Medulla oblongata (tissue), 1 donor: ENCODE measurements around the gene JMJD4.

Source experiments
- DNase-seq: peaks from one replicate; pipeline ENCODE4 v3.0.0-alpha.2; 2015; ENCODE audit errors: extremely low spot score

Gene JMJD4

GRCh38 chr1:227734856-227735538, at the start of gene JMJD4, which contains the start of gene SNAP47:
Gene JMJD4, minus strand, starts transcription at chr1:227735302. Its CDS starts 29 bp downstream, at chr1:227735273.
Gene SNAP47, plus strand, starts transcription at chr1:227735435. Its CDS starts 12,302 bp downstream, at chr1:227747737.
- peak; percentile 92 for DNase-seq

DNA sequence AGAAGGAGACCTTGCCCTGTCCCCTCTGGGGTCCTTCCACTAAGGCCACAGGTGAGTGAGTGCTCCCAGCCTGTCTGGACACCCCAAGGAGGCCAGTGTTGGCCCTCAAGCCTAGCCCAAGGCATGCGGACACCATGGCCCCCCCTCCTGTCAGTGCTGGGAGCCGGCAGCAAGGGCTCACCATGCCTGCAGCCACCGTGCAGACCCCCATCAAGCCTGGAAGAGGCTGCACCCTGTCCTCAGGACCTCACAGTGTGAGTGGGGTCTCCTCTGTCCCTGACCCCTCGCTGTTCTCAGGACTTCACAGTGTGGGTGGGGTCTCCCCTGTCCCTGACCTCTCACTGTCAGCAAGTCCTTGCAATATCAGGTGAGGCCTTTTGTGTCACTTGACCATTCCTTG, 47.1 kb upstream of the JMJD4 start:
- no peak for DNase-seq

- DNase-seq = no peak
These were observed 46.3 kb upstream of the JMJD4 start for GRCh38 chr1:227781314-227781930.

GRCh38 chr1:227780101-227781044, 45.3 kb upstream of the JMJD4 start:
- DNase-seq = no peak

DNA sequence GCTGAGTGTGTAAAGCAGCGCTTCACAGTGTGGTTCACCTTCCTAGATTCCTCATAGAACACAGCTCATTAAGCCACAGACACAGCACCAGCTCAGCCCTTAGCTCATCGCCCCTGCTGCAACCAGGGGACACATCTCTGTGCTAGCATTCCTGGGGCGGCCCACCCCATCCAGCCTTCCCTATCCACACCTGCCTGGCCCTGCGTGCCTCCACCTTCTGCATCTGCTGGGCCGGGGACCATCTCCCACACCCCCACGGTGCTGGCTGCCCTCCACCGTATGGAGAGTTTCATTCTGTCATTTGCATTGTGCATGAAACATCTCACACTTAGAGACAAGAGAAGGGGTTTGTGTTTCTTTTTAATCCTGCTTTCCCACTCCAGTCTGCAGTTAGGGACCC, 44.6 kb upstream of the JMJD4 start:
- no peak for DNase-seq

DNA sequence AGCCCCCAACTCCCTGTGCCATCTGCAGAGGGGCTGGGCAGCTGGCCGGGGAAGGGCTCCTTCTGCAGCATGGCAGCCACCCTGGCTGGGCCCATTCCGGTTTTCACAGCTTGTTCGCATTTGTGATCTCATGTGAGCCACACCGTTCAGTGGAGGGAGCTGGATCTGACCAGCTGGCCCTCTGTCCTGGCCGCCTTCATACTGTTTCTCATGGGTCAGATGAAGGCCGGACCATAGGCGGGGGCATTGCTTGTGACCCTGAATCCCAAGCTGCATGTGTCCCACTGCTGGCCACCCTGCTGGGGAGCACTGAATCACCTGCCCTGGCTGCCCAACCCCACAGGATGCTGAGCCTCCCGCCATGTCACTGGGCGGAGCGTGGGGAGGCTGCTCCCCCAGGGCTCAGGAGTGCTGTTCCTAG, 43.9 kb upstream of the JMJD4 start:
- DNase-seq = no peak

DNA sequence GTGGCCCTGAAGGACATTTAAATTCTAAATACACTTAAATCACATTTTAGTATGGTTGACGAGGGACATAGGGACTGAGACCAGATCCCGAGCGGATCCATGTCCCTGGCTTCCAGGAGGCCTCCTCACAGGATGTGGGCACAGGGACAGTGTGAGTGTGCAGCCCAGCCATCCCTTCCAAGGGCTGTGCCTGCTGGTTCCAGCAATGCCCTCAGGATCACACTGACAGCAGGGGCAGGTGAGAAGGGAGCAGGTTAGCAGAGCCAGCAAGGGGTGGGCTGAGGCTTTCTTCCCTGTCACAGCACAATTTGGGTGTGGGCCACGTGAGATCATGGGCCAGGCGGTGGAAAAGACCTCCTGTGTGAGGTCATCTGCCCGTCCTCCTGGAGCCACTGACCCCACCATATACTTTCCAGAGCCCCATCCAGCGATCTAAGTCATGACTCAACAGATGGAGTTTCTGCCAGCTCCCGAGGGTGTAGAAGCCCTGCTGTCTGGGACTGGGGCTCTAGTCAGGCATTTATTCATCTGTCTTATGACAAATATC, 43.4 kb upstream of the JMJD4 start:
- no peak for DNase-seq

GRCh38 chr1:227777646-227778045, 42.5 kb upstream of the JMJD4 start:
- no peak for DNase-seq

DNA sequence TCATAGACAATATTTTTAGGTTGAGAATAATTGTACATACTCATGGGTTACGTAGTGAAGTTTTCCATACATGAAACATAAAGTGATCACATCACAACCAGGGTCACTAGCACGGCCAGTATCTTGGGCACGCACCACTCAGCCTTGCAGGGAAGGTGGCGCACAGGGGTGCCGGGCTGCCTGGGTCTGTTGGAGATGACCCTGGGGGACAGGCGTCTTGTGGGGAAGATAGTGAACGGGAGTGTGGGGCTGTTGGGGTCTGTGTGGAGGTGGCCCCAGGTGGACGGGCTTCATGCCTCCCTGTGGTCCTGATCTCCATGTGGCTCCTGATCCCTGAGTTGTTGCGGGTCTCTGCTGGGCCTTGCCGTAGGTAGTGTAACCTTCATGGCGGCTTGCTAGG, 42.1 kb upstream of the JMJD4 start:
- no peak for DNase-seq

- no peak for DNase-seq
These were observed 41.2 kb upstream of the JMJD4 start for GRCh38 chr1:227776331-227776771.

- DNase-seq = no peak
These were observed 40.7 kb upstream of the JMJD4 start for GRCh38 chr1:227775841-227776240.

DNA sequence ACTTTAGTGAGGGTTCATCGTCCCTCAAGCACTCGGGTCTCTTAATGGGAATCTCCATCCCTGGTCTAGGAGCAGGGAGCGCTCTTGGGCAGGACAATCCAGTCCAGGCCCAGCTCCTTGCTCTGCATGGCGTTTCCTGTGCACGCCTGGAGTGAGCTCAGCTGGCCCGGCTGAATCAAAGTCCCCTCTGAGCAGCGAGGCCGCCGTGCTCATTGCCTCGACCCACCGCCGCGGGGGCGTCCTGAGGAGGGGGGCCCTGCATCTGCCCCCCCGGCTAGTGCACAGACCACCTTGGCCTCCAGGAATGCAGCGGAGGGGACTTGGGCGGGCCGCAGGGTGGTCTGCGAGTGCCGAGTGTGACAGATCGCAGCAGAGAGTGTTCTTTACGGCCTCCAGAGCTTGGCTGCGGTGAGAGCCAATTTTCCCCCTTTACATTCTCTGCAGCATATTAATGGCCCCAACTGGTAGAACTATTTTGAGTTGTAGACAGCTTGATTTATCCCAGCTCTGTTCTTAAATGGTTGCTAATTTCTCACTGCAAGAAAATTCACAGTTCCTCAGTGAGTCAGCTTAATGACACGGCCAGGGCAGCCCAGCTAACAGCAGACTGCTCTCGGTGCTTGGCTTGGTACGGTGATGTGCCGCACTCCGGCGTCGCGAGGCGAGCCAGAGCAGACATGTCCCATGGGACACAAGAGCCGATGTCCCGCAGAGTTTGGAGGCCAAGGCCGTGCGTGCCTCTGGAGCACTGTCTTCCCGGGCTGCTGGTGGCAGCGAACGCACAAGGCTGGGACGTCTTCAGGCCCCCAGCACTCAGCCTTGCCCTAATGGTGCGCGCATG, 39.9 kb upstream of the JMJD4 start:
- DNase-seq = no peak

- no peak for DNase-seq
These were observed 39.1 kb upstream of the JMJD4 start for GRCh38 chr1:227774051-227774731.

- no peak for DNase-seq
These were observed 38.5 kb upstream of the JMJD4 start for GRCh38 chr1:227773558-227773957.

DNA sequence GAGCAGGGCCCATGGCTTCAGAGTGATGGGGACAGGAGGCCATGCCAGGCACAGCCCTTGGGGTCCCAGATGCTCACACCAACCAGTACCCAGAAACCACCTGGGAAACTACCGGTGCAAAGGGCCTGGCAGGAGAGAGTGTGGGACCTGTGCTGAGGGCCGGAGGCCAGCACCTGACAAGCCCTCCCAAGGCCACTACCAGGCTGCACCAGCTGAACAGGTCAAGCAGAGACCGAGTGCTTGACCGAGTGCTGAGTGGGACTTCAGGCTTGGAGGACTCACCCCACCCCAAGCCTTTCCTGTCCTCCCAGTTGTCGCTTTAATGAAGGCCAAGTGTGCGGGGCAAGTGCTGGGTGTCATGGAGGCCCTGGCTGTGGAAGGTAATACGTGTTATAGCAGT, 36.7 kb upstream of the JMJD4 start:
- no peak for DNase-seq

GRCh38 chr1:227771326-227771725, 36.2 kb upstream of the JMJD4 start:
- DNase-seq = no peak

- no peak for DNase-seq
These were observed 35.7 kb upstream of the JMJD4 start for GRCh38 chr1:227770812-227771211.

GRCh38 chr1:227769936-227770494, 34.9 kb upstream of the JMJD4 start:
- no peak for DNase-seq

DNA sequence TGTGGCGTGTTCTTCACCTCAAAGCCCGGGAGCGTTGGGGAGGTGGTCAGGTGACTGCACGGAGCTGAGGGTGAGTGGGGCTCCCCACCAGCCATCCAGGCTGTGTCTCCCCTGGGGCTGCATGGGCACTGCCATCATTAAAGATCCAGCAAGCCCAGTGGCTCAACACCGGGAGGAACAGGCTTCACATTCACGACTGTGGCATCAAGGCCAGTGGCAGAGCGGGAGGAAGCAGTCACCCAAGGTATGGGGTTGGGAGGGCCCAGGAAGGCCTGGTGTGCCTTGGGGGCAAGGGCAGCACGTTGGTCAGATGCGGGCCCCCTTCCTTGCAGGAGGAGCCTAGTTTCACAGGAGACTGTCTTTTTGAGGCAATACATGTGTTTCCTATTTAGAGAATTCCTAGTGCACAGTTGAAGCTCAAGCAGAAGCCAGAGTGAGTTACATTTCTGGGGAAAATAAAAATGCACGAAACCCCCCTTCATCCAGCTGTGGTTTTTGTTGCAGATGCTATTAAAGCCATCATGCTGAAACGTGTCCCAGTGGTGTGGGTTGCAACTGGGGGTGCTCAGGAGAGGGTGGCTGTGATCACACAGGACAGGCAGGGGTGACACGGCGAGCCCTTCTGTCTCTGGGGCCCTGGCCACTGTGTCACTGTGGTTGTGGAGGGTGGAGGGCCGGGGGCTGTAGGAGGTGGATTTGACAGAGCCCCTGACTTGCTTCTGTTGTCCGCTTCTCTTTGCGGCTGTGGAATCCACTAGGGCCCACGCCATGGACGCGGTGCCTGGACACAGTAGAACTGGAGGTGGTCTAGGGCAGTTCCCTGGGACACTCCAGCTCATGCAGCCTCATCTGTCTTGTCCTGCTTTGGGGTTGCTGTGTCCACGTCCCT, 34.2 kb upstream of the JMJD4 start:
- no peak for DNase-seq
